ENCODE results near the gene SLC6A13. TPM values are rescaled to one million over a fixed set of nuclear protein-coding genes. Genes with fewer than 3 reads are reported as not detected.

The SLC6A13 gene
- total RNA-seq: 0.36 TPM in 1 of 2 replicates, not detected in the other

DNA sequence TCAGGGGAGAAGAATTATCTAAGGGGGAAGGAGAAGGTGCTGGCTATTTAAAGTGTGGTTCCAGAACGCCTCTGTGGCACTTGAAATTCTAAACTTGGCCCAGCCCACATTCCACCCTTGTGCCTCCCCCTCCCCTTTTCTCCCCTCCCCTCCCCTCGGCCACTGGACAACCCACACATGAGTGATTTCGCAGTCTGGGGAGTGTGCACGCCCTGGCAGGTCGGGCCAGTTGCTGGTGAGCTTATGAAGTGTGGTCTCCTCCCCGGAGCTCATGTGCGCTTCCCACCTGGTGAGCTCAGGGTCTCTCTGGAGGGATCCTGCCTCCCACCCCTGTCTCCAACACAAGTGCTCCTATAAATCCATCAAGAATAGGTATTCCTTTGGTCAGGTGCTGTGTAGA is at the start of gene SLC6A13:
SLC6A13 (minus strand) TSS at position 20 of the 400 bp plus-strand sequence. CDS start 2,784 bp downstream, outside the sequence.

DNA sequence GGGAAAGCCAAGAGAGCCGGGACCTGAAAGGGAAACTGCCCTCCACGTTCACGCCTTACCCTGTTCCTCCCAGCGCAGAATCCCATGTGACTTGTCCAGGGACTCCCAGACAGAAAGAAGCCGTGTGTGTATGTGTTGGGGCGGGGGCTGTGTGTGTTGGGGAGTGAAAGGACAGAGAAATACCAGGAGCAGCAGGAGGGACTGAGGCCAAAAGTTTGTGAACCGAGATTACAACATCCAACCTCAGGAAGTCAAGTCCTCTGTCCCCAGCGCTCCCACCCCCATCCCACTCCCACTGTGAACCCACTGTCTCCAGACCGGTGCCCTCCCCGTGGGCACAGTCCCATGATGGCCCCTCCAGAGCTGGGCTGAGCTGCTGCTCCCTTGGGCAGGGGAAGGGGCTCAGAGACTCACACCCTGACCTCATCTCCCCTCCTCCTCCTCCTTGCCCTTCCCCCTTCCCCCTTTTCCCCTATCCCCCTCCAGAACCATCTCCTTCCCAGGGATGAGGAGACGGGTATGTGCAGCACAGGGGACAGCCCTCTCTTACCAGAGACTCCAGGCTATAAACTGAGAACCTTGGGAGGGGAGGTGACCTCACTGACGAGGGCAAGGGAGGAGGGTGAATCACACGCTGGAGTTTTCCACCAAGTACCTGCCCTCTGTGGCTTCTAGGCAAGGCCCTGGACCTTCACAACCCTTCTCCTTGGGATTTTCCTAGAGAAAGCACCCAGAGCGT is 48.5 kb downstream of the SLC6A13 start, which contains the start of gene SLC6A12:
SLC6A12 (minus strand) TSS at position 155 of the 739 bp plus-strand sequence. CDS start 4,171 bp downstream, outside the sequence.

Other genes starting within 250 kb of the SLC6A13 start
- gene IQSEC3, start 196.1 kb downstream of the SLC6A13 start, total RNA-seq: not detected in 2 replicates
- gene SLC6A12, start 48.7 kb downstream of the SLC6A13 start, total RNA-seq: not detected in 2 replicates
- 58.2 and 67.7 TPM in 2 replicates for gene KDM5A, start 126.5 kb upstream of the SLC6A13 start, total RNA-seq
- 3.6 and 4.5 TPM in 2 replicates for gene CCDC77, start 138.8 kb upstream of the SLC6A13 start, total RNA-seq
- gene B4GALNT3, start 197.1 kb upstream of the SLC6A13 start, total RNA-seq: 0.32 and 0.36 TPM in 2 replicates

All from hair follicle dermal papilla cell (primary cell).